ENCODE data around the gene COL9A3.

DNA sequence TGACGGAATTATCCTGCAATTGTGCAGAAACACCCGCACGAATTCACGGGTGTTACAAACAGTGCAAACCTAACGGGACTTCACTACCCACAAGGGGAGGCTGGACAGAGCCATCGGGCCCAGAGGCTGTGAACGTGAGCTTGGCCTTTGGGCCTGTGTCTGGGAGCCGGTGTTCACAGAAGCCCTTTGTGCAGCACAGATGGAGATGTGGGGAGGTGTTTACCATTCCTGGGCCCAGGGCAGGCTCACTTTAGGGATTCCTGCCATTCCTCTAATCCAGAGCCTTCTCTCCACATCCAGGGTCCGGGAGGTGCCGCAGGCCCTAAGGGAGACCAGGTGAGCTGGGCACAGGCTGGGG is 15.0 kb downstream of the COL9A3 start:
- TF ChIP-seq, protein P1, sequence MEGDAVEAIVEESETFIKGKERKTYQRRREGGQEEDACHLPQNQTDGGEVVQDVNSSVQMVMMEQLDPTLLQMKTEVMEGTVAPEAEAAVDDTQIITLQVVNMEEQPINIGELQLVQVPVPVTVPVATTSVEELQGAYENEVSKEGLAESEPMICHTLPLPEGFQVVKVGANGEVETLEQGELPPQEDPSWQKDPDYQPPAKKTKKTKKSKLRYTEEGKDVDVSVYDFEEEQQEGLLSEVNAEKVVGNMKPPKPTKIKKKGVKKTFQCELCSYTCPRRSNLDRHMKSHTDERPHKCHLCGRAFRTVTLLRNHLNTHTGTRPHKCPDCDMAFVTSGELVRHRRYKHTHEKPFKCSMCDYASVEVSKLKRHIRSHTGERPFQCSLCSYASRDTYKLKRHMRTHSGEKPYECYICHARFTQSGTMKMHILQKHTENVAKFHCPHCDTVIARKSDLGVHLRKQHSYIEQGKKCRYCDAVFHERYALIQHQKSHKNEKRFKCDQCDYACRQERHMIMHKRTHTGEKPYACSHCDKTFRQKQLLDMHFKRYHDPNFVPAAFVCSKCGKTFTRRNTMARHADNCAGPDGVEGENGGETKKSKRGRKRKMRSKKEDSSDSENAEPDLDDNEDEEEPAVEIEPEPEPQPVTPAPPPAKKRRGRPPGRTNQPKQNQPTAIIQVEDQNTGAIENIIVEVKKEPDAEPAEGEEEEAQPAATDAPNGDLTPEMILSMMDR (IDR thresholded peaks at IDR 0.05) = no peak
- TF ChIP-seq POLR2A (IDR thresholded peaks at IDR 0.05) = no peak
